AG04449 (cell line): ENCODE measurements around the gene EFCAB5.
"Not testable (repeated sequence)": the region's sequence is repeated elsewhere in the genome, so short reads cannot be mapped to it uniquely, and the experiment has no call there.

Experiments used
- CTCF ChIA-PET: fragments of 350-600 bp; formaldehyde crosslinking; extraction: SDS; loops from one replicate; lab custom pipeline; 2021; ENCODE audit warnings: antibody characterized with exemption; lab: Yijun Ruan, JAX
- POLR2A ChIA-PET: fragments of 400-600, 350-600 bp; formaldehyde crosslinking; extraction: SDS; loops from one replicate; lab custom pipeline; 2020; ENCODE audit warnings: antibody characterized with exemption, inconsistent platforms; lab: Yijun Ruan, JAX
- DNase-seq: peaks from one replicate; pipeline ENCODE4 v3.0.0-alpha.2; 2010; ENCODE audit warnings: low read depth, low spot score
- H3K4me3 ChIP-seq: 2 replicates; pipeline ENCODE4 v1.5.1; 2011; ENCODE audit warnings: low read depth, mild to moderate bottlenecking, control low read depth, low read length
- CTCF ChIP-seq: IDR thresholded peaks from one replicate; pipeline ENCODE4 v1.5.1; 2011; ENCODE audit warnings: mild to moderate bottlenecking, moderate library complexity, low read length, control low read depth, inconsistent platforms; ENCODE audit not compliant: insufficient read depth; ENCODE audit errors: missing control alignments

The EFCAB5 gene

GRCh38 chr17:29948448-29949215 lies 7.2 kb downstream of the EFCAB5 start:
- no peak overlapping the region for H3K4me3 ChIP-seq
- POLR2A ChIA-PET = no interaction called here
- DNase-seq = no peak
- CTCF ChIA-PET = interaction anchor here (1.0 to 2.9 kb wide), 3 partner anchors 9 to 141 kb away, joined by 3 to 19 read pairs (median 4); no protein-coding TSS in a partner anchor
- TF ChIP-seq CTCF = no peak

- ChIA-PET CTCF (interaction anchor here (2.9 kb wide), 1 partner anchor 18 kb away, joined by 19 read pairs; no protein-coding TSS in a partner anchor), POLR2A (no interaction called here)
- no peak for TF ChIP-seq CTCF
- DNase-seq = no peak
- H3K4me3 ChIP-seq = no peak overlapping the region
Measured at GRCh38 chr17:29949696-29950095, 8.3 kb downstream of the EFCAB5 start.

GRCh38 chr17:29954405-29954804 lies 13.0 kb downstream of the EFCAB5 start:
- no peak for DNase-seq
- POLR2A ChIA-PET = no interaction called here
- CTCF ChIA-PET = interaction anchor here (0.7 to 2.1 kb wide), 3 partner anchors 21 to 147 kb away, joined by 3 to 9 read pairs (median 4); partner anchors contain the start of gene SSH2
- no peak for TF ChIP-seq CTCF
- no peak overlapping the region for H3K4me3 ChIP-seq

DNA sequence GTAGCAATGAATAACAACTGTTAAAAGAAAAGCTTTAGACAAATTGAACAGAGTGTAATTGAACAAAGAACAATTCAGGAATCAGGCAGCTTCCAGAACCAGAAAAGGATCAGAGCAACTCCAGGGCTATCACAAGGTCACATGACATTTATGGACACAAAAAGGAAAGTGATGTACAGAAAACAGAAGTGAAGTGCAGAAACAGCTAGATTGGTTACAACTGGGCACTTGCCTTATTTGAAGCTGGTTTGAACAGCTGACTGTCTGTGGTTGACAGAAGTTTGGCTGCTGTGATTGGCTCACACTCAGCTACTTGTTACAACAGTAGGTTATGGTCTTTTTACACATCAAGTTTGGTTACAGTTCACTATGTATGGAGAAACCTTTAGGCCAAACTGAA lies 14.8 kb downstream of the EFCAB5 start:
- ChIA-PET CTCF (interaction anchor here (1.1 to 5.3 kb wide), 4 partner anchors 14 to 140 kb away, joined by 3 to 26 read pairs (median 4); partner anchors contain the start of genes EFCAB5 and SSH2), POLR2A (no interaction called here)
- H3K4me3 ChIP-seq = no peak overlapping the region
- no peak for DNase-seq
- TF ChIP-seq CTCF = no peak

DNA sequence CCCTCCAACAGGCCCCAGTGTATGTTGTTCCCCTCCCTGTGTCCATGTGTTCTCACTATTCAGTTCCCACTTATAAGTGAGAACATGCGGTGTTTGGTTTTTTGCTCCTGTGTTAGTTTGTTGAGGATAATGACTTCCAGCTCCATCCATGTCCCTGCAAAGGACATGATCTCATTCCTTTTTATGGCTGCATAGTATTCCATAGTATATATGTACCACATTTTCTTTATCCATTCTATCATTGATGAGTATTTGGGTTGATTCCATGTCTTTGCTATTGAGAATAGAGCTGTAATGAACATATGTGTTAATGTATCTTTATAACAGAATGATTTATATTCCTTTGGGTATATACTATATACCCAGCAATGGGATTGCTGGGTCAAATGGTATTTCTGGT lies 16.1 kb downstream of the EFCAB5 start:
- CTCF ChIA-PET = interaction anchor here (1.1 to 5.3 kb wide), 4 partner anchors 9 to 141 kb away, joined by 3 to 26 read pairs (median 4); partner anchors contain the start of gene SSH2
- H3K4me3 ChIP-seq, POLR2A ChIA-PET, DNase-seq: not testable (repeated sequence)

DNA sequence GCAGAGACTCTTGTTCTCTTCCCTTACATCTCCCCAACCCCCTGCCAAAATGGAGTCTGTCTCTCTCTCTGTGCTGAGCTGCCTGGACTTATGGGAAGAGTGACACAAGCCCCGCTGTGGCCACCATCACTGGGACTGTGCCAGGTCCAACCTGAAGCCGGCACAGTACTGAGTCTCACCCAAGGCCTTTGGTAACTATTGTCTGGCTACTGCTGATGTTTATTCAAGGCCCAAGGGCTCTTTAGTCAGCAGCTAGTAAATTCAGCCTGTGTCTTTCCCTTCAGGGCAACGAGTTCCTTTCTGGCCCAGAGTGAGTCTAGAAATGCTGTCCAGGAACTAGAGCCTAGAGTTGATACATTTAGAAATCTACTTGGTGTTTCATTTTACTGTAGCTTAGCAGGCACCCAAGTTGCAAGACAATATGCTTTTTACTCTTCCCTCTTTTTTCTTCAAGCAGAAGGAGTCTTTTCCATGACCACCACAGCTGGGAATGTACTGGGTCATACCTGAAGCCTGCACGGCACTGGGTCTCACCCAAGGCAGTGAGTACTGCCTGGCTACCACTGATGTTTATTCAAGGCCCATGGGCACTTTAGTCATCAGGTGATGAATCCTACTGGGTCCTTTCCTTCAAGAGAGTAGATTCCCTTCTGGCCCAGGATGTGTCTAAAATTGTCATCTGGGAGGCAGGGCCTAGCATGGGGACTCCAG lies 17.7 kb downstream of the EFCAB5 start:
- CTCF ChIA-PET = interaction anchor here (1.1 to 5.3 kb wide), 5 partner anchors 24 to 341 kb away, joined by 3 to 26 read pairs (median 3); partner anchors contain the start of gene SSH2

More for the DNA sequence above, 17.7 kb downstream of the EFCAB5 start:
- no peak overlapping the region for H3K4me3 ChIP-seq
- DNase-seq = no peak
- no peak for TF ChIP-seq CTCF
- POLR2A ChIA-PET = no interaction called here
